PC-3 (cell line): ENCODE results near the gene ZNF425.

Source experiments
- CTCF ChIP-seq: fragments of 300-600 bp; sonication (generic); conservative IDR thresholded peaks from 2 replicates; pipeline ENCODE4 v1.5.1; 2017; ENCODE audit warnings: antibody characterized with exemption, low read depth, mild to moderate bottlenecking, low read length
- EZH2 ChIP-seq: fragments of 300-600 bp; sonication (generic); IDR thresholded peaks from one replicate; pipeline ENCODE4 v1.6.1; 2017; ENCODE audit warnings: antibody characterized with exemption, mild to moderate bottlenecking, low read length; ENCODE audit not compliant: unreplicated experiment

GRCh38 chr7:149166630-149167352, 40.7 kb upstream of the ZNF425 start:
- TF ChIP-seq CTCF, result no peak
- no peak for TF ChIP-seq EZH2
